WTC11 (cell line): ENCODE measurements around the gene SGMS1. TPM values are rescaled to one million over a fixed set of nuclear protein-coding genes. Genes with fewer than 3 reads are reported as not detected.

ENCODE experiments used
- ATAC-seq: fragments of 200-7000 bp; cut with Tn5 transposase; 2 replicates; pipeline ENCODE4 v1.10.0; 2021; ENCODE audit warnings: mild to moderate bottlenecking, moderate library complexity
- CTCF ChIA-PET: fragments of 300-600 bp; sonication (Branson Sonifier 250); formaldehyde crosslinking; loops from one replicate; lab custom pipeline; 2021; ENCODE audit warnings: antibody characterized with exemption; lab: Charles Lee
- POLR2A ChIA-PET: fragments of 350-600 bp; sonication (Branson Sonifier 250); formaldehyde crosslinking; loops from one replicate; lab custom pipeline; 2021; ENCODE audit warnings: antibody characterized with exemption; lab: Charles Lee
- DNase-seq: peaks from one replicate; pipeline ENCODE4 v3.0.0; 2021; ENCODE audit warnings: low spot score
- H3K27ac Mint-ChIP-seq: 2 replicates; pipeline ENCODE4 v1.8.0; 2021; ENCODE audit warnings: mixed read lengths
- H3K27me3 Mint-ChIP-seq: 2 replicates; pipeline ENCODE4 v1.8.0; 2021; ENCODE audit warnings: low read depth, mild to moderate bottlenecking, moderate library complexity, mixed read lengths
- H3K36me3 Mint-ChIP-seq: 2 replicates; pipeline ENCODE4 v1.8.0; 2021; ENCODE audit warnings: mixed read lengths
- H3K4me1 Mint-ChIP-seq: 2 replicates; pipeline ENCODE4 v1.8.0; 2022; ENCODE audit warnings: mixed read lengths
- H3K4me3 Mint-ChIP-seq: 2 replicates; pipeline ENCODE4 v1.8.0; 2021; ENCODE audit warnings: mild to moderate bottlenecking, moderate library complexity, mixed read lengths
- H3K9me3 Mint-ChIP-seq: 2 replicates; pipeline ENCODE4 v1.8.0; 2021; ENCODE audit warnings: mixed read lengths
- ARID4B ChIP-seq: sonication (generic); formaldehyde crosslinking; IDR thresholded peaks from 2 replicates; pipeline ENCODE4 v1.8.0; 2023; ENCODE audit warnings: missing genetic modification reagents, mild to moderate bottlenecking, borderline replicate concordance
- ATF1 ChIP-seq: sonication (generic); formaldehyde crosslinking; IDR thresholded peaks from 2 replicates; pipeline ENCODE4 v1.8.1; 2023; ENCODE audit warnings: mild to moderate bottlenecking, moderate library complexity, missing genetic modification reagents
- ATF2 ChIP-seq: sonication (generic); formaldehyde crosslinking; IDR thresholded peaks from 2 replicates; pipeline ENCODE4 v1.8.1; 2022; ENCODE audit warnings: low read depth, missing genetic modification reagents, borderline replicate concordance
- E2F5 ChIP-seq: sonication (generic); formaldehyde crosslinking; IDR thresholded peaks from 2 replicates; pipeline ENCODE4 v1.8.1; 2022; ENCODE audit warnings: mild to moderate bottlenecking, moderate library complexity, missing genetic modification reagents
- HMGXB4 ChIP-seq: sonication (generic); formaldehyde crosslinking; IDR thresholded peaks from 2 replicates; pipeline ENCODE4 v1.8.1; 2023; ENCODE audit warnings: mild to moderate bottlenecking, moderate library complexity, missing genetic modification reagents
- JUN ChIP-seq: sonication (generic); formaldehyde crosslinking; IDR thresholded peaks from 2 replicates; pipeline ENCODE4 v1.8.0; 2023; ENCODE audit warnings: mild to moderate bottlenecking, missing genetic modification reagents
- NFYB ChIP-seq: sonication (generic); formaldehyde crosslinking; conservative IDR thresholded peaks from 2 replicates; pipeline ENCODE4 v1.8.0; 2022; ENCODE audit warnings: low read depth, missing genetic modification reagents
- USF1 ChIP-seq: sonication (generic); formaldehyde crosslinking; IDR thresholded peaks from 2 replicates; pipeline ENCODE4 v1.8.0; 2022; ENCODE audit warnings: mild to moderate bottlenecking, missing genetic modification reagents
- ZNF425 ChIP-seq: fragments of 250-450 bp; sonication (Bioruptor Pico); conservative IDR thresholded peaks from 2 replicates; pipeline ENCODE4 v1.9.0; 2021; ENCODE audit warnings: mild to moderate bottlenecking
- ZNF532 ChIP-seq: fragments of 250-450 bp; sonication (Bioruptor Pico); IDR thresholded peaks from 2 replicates; pipeline ENCODE4 v1.9.0; 2021; ENCODE audit warnings: mild to moderate bottlenecking, borderline replicate concordance
- total RNA-seq: library from RNA; stranded (reverse); gene quantifications from 3 replicates; pipeline ENCODE4 v1.2.3, GENCODE V29; 2021

Gene SGMS1
- total RNA-seq, 1 experiment from 2014 or later = 13.2 TPM

- TF ChIP-seq ARID4B (CRISPR knock-in tag) (no peak), NFYB (CRISPR knock-in tag) (no peak), ZNF532 (CRISPR knock-in tag) (no peak), ZNF425 (CRISPR knock-in tag) (no peak), USF1 (CRISPR knock-in tag) (no peak), E2F5 (no peak), ATF1 (CRISPR knock-in tag) (no peak)
Measured at GRCh38 chr10:50531388-50532077, 92.2 kb downstream of the SGMS1 start (continued).

- no peak for ATAC-seq
- H3K27ac Mint-ChIP-seq = no peak overlapping the region
- H3K4me3 Mint-ChIP-seq = no peak overlapping the region
- TF ChIP-seq HMGXB4 (CRISPR knock-in tag) (no peak), JUN (CRISPR knock-in tag) (no peak), ATF2 (CRISPR knock-in tag) (no peak)
- no peaks in the 10 kb centered on the region for H3K9me3 Mint-ChIP-seq
- H3K36me3 Mint-ChIP-seq = no peaks in the 10 kb centered on the region
- H3K27me3 Mint-ChIP-seq = no peaks in the 10 kb centered on the region
- POLR2A ChIA-PET = no interaction called here
- DNase-seq = no peak
- peaks cover 22% of the 10 kb centered on the region for H3K4me1 Mint-ChIP-seq
- CTCF ChIA-PET = no interaction called here
Measured at GRCh38 chr10:50529660-50530059, 94.1 kb downstream of the SGMS1 start.
